WTC11 (cell line): ENCODE data around the gene PLD5. TPM values are rescaled to one million over a fixed set of nuclear protein-coding genes. Genes with fewer than 3 reads are reported as not detected.
A peak's percentile ranks its signal among the peaks of the same experiment; 100 is the strongest.

Experiments used
- ATAC-seq: fragments of 200-7000 bp; cut with Tn5 transposase; 2 replicates; pipeline ENCODE4 v1.10.0; 2021; ENCODE audit warnings: mild to moderate bottlenecking, moderate library complexity
- CTCF ChIA-PET: fragments of 300-600 bp; sonication (Branson Sonifier 250); formaldehyde crosslinking; loops from one replicate; lab custom pipeline; 2021; ENCODE audit warnings: antibody characterized with exemption; lab: Charles Lee
- POLR2A ChIA-PET: fragments of 350-600 bp; sonication (Branson Sonifier 250); formaldehyde crosslinking; loops from one replicate; lab custom pipeline; 2021; ENCODE audit warnings: antibody characterized with exemption; lab: Charles Lee
- DNase-seq: peaks from one replicate; pipeline ENCODE4 v3.0.0; 2021; ENCODE audit warnings: low spot score
- H3K27ac Mint-ChIP-seq: 2 replicates; pipeline ENCODE4 v1.8.0; 2021; ENCODE audit warnings: mixed read lengths
- H3K27me3 Mint-ChIP-seq: 2 replicates; pipeline ENCODE4 v1.8.0; 2021; ENCODE audit warnings: low read depth, mild to moderate bottlenecking, moderate library complexity, mixed read lengths
- H3K36me3 Mint-ChIP-seq: 2 replicates; pipeline ENCODE4 v1.8.0; 2021; ENCODE audit warnings: mixed read lengths
- H3K4me1 Mint-ChIP-seq: 2 replicates; pipeline ENCODE4 v1.8.0; 2022; ENCODE audit warnings: mixed read lengths
- H3K4me3 Mint-ChIP-seq: 2 replicates; pipeline ENCODE4 v1.8.0; 2021; ENCODE audit warnings: mild to moderate bottlenecking, moderate library complexity, mixed read lengths
- H3K9me3 Mint-ChIP-seq: 2 replicates; pipeline ENCODE4 v1.8.0; 2021; ENCODE audit warnings: mixed read lengths
- ATF6 ChIP-seq: sonication (generic); formaldehyde crosslinking; IDR thresholded peaks from 2 replicates; pipeline ENCODE4 v1.8.1; 2023; ENCODE audit warnings: mild to moderate bottlenecking, missing genetic modification reagents
- CBFB ChIP-seq: sonication (generic); formaldehyde crosslinking; IDR thresholded peaks from 2 replicates; pipeline ENCODE4 v1.8.1; 2022; ENCODE audit warnings: mild to moderate bottlenecking, low read depth, missing genetic modification reagents
- ESRRA ChIP-seq: sonication (generic); formaldehyde crosslinking; IDR thresholded peaks from 2 replicates; pipeline ENCODE4 v1.8.1; 2022; ENCODE audit warnings: mild to moderate bottlenecking, missing genetic modification reagents, borderline replicate concordance
- ETV6 ChIP-seq: sonication (generic); formaldehyde crosslinking; IDR thresholded peaks from 2 replicates; pipeline ENCODE4 v1.8.1; 2022; ENCODE audit warnings: mild to moderate bottlenecking, missing genetic modification reagents
- FOXJ3 ChIP-seq: sonication (generic); formaldehyde crosslinking; IDR thresholded peaks from 2 replicates; pipeline ENCODE4 v1.9.0; 2021; ENCODE audit warnings: missing genetic modification reagents, mild to moderate bottlenecking, borderline replicate concordance
- FOXP1 ChIP-seq: sonication (generic); formaldehyde crosslinking; IDR thresholded peaks from 2 replicates; pipeline ENCODE4 v1.8.0; 2022; ENCODE audit warnings: missing genetic modification reagents, mild to moderate bottlenecking, moderate library complexity, borderline replicate concordance
- FOXP4 ChIP-seq: sonication (generic); formaldehyde crosslinking; IDR thresholded peaks from 2 replicates; pipeline ENCODE4 v1.8.0; 2022; ENCODE audit warnings: mild to moderate bottlenecking, missing genetic modification reagents
- IRF1 ChIP-seq: sonication (generic); formaldehyde crosslinking; IDR thresholded peaks from 2 replicates; pipeline ENCODE4 v1.8.0; 2023; ENCODE audit warnings: missing genetic modification reagents
- MAX ChIP-seq: sonication (generic); formaldehyde crosslinking; IDR thresholded peaks from 2 replicates; pipeline ENCODE4 v1.8.0; 2022; ENCODE audit warnings: mild to moderate bottlenecking, missing genetic modification reagents
- MYBL2 ChIP-seq: sonication (generic); formaldehyde crosslinking; IDR thresholded peaks from 2 replicates; pipeline ENCODE4 v1.8.1; 2023; ENCODE audit warnings: mild to moderate bottlenecking, moderate library complexity, missing genetic modification reagents
- SMAD4 ChIP-seq: sonication (generic); formaldehyde crosslinking; IDR thresholded peaks from 2 replicates; pipeline ENCODE4 v1.8.0; 2022; ENCODE audit warnings: mild to moderate bottlenecking, missing genetic modification reagents
- TCF7 ChIP-seq: sonication (generic); formaldehyde crosslinking; IDR thresholded peaks from 2 replicates; pipeline ENCODE4 v1.8.0; 2022; ENCODE audit warnings: mild to moderate bottlenecking, low read depth, missing genetic modification reagents, moderate library complexity
- ZNF416 ChIP-seq: fragments of 250-450 bp; sonication (Bioruptor Pico); IDR thresholded peaks from 2 replicates; pipeline ENCODE4 v1.9.0; 2021; ENCODE audit warnings: mild to moderate bottlenecking, inconsistent platforms
- ZNF532 ChIP-seq: fragments of 250-450 bp; sonication (Bioruptor Pico); IDR thresholded peaks from 2 replicates; pipeline ENCODE4 v1.9.0; 2021; ENCODE audit warnings: mild to moderate bottlenecking, borderline replicate concordance
- ZSCAN18 ChIP-seq: fragments of 250-450 bp; sonication (Bioruptor Pico); IDR thresholded peaks from 2 replicates; pipeline ENCODE4 v2.1.2; 2022; ENCODE audit warnings: mild to moderate bottlenecking, moderate library complexity
- total RNA-seq: library from RNA; stranded (reverse); gene quantifications from 3 replicates; pipeline ENCODE4 v1.2.3, GENCODE V29; 2021

PLD5 gene
- total RNA-seq, 1 experiment from 2014 or later = 6.4 TPM

- H3K36me3 Mint-ChIP-seq = peaks cover 5% of the 10 kb centered on the region; the same call in 1 of the 2 replicates
- peaks cover 33% of the 10 kb centered on the region for H3K4me1 Mint-ChIP-seq
- peak overlapping the region; percentile 92 for H3K4me3 Mint-ChIP-seq
- ATAC-seq = no peak
- POLR2A ChIA-PET = no interaction called here
- DNase-seq = no peak
- peaks cover 39% of the 10 kb centered on the region for H3K27me3 Mint-ChIP-seq
- CTCF ChIA-PET = interaction anchor here (0.7 kb wide), 2 partner anchors 130 to 513 kb away, joined by 3 to 4 read pairs; no protein-coding TSS in a partner anchor
- TF ChIP-seq ZSCAN18 (no peak), ZNF416 (CRISPR knock-in tag) (no peak), TCF7 (CRISPR knock-in tag) (no peak), MAX (CRISPR knock-in tag) (no peak), FOXJ3 (CRISPR knock-in tag) (no peak), CBFB (CRISPR knock-in tag) (no peak), IRF1 (CRISPR knock-in tag) (no peak)
- H3K9me3 Mint-ChIP-seq = 0 out of 2 replicates have a peak, but pooled peaks cover 5% of the 10 kb centered on the region
- H3K27ac Mint-ChIP-seq = no peak overlapping the region
Observed at GRCh38 chr1:242522304-242522945, 2.1 kb downstream of the PLD5 start.

GRCh38 chr1:242515555-242515954 is 8.9 kb downstream of the PLD5 start:
- TF ChIP-seq FOXJ3 (CRISPR knock-in tag) (no peak), ZSCAN18 (no peak)
- ChIA-PET POLR2A (no interaction called here), CTCF (no interaction called here)
- Mint-ChIP-seq H3K36me3 (peaks cover 16% of the 10 kb centered on the region), H3K27ac (no peak overlapping the region), H3K9me3 (peaks cover 16% of the 10 kb centered on the region), H3K4me3 (no peak overlapping the region), H3K27me3 (no peaks in the 10 kb centered on the region), H3K4me1 (peaks cover 15% of the 10 kb centered on the region)
- ATAC-seq = no peak
- DNase-seq = no peak

- Mint-ChIP-seq H3K4me3 (no peak overlapping the region), H3K9me3 (peaks cover 4% of the 10 kb centered on the region; the same call in 1 of the 2 replicates), H3K27me3 (no peaks in the 10 kb centered on the region), H3K4me1 (no peaks in the 10 kb centered on the region), H3K36me3 (no peaks in the 10 kb centered on the region), H3K27ac (peak overlapping the region; percentile 63; the same call in 1 of the 2 replicates)
- POLR2A ChIA-PET = no interaction called here
- ATAC-seq (no peak), DNase-seq (no peak)
- CTCF ChIA-PET = no interaction called here
- no peak for TF ChIP-seq ATF6 (CRISPR knock-in tag)
- no peak for TF ChIP-seq ETV6
- no peak for TF ChIP-seq ZNF532
- TF ChIP-seq FOXP1 (CRISPR knock-in tag) = no peak
- no peak for TF ChIP-seq MYBL2 (CRISPR knock-in tag)
- no peak for TF ChIP-seq FOXP4 (CRISPR knock-in tag)
- TF ChIP-seq ZSCAN18 = no peak
- TF ChIP-seq SMAD4 = no peak
- TF ChIP-seq ESRRA (CRISPR knock-in tag) = no peak
Observed at GRCh38 chr1:242506724-242507123, 17.8 kb downstream of the PLD5 start.
